Measurements from ENCODE around the gene MINDY2.

MINDY2 gene

GRCh38 chr15:58770857-58771620 lies at the start of gene MINDY2:
Gene MINDY2, plus strand, starts transcription at chr15:58771302. Its CDS starts 94 bp downstream, at chr15:58771396.
- DNase-seq (ENCODE audit: low read depth), result peak; percentile 95

DNA sequence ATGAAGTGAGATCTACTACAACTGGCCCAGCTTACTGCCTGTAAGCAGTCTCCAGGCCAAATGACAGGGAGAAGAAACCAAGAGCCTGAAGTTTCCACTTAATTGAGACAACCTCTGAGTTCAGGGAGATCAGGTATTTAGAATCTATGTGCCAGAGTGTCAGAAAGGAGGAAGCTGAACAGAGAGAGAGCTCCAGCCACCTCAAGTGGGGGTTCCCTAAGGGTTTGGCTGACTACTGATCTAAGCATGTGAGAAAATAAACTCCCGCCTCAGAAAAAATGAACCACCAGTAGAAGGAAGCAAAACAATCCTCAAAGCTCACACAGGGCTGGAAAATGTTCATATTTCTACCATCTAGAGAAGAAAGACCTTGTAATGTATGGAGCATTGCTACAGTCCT lies 46.6 kb upstream of the MINDY2 start:
- no peak for DNase-seq (ENCODE audit: low read depth)

- DNase-seq (ENCODE audit: low read depth), result no peak
These were observed 44.2 kb upstream of the MINDY2 start for GRCh38 chr15:58726867-58727266.

- DNase-seq (ENCODE audit: low read depth), result no peak
These were observed 39.2 kb upstream of the MINDY2 start for GRCh38 chr15:58731756-58732535.

- DNase-seq (ENCODE audit: low read depth), result no peak
These were observed 38.3 kb upstream of the MINDY2 start for GRCh38 chr15:58732625-58733363.

GRCh38 chr15:58734859-58735258 lies 36.2 kb upstream of the MINDY2 start:
- DNase-seq (ENCODE audit: low read depth), result no peak

- no peak for DNase-seq (ENCODE audit: low read depth)
These were observed 35.0 kb upstream of the MINDY2 start for GRCh38 chr15:58736018-58736643.

GRCh38 chr15:58737298-58737697 lies 33.8 kb upstream of the MINDY2 start:
- DNase-seq (ENCODE audit: low read depth), result no peak

GRCh38 chr15:58738046-58738707 lies 32.9 kb upstream of the MINDY2 start:
- DNase-seq (ENCODE audit: low read depth), result no peak

DNA sequence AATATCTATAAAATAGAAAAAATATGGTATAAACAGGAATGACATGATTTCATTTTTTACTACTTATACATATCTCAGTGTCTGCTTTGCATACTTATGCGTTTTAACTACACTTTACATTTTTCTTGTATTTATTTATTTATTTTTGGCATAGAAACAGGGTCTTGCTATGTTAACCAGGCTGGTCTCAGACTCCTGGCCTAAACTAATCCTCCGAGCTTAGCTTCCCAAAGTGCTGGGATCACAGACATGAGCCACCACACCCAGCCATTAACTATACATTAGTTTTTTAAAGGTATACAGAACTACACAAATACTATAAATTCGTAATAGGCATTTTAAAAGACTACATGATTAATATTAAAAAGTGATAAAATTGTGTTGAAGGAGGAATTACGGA lies 30.7 kb upstream of the MINDY2 start:
- DNase-seq (ENCODE audit: low read depth), result no peak

DNA sequence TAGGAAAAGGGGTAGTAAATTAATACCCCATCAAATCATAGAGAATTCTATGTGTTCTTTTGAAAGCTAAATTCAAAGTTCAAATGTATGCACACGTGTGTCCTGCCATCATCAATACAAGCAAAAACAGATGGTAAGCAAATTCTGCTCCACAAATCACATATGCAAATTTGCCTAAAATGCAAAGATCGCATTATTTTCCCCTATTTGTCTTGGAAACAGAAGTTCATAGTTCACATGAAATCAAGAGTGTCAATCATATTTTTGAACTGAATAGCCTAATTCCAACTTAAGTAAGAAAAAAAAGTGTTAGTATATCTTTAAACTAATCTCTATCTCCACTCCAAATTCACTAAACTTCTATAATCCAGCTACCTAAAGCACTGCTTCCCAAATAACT lies 30.1 kb upstream of the MINDY2 start:
- DNase-seq (ENCODE audit: low read depth), result no peak

- no peak for DNase-seq (ENCODE audit: low read depth)
These were observed 28.9 kb upstream of the MINDY2 start for GRCh38 chr15:58742022-58742813.

GRCh38 chr15:58742819-58743502 lies 28.1 kb upstream of the MINDY2 start:
- DNase-seq (ENCODE audit: low read depth), result no peak

- DNase-seq (ENCODE audit: low read depth), result no peak
These were observed 24.9 kb upstream of the MINDY2 start for GRCh38 chr15:58746174-58746573.

DNA sequence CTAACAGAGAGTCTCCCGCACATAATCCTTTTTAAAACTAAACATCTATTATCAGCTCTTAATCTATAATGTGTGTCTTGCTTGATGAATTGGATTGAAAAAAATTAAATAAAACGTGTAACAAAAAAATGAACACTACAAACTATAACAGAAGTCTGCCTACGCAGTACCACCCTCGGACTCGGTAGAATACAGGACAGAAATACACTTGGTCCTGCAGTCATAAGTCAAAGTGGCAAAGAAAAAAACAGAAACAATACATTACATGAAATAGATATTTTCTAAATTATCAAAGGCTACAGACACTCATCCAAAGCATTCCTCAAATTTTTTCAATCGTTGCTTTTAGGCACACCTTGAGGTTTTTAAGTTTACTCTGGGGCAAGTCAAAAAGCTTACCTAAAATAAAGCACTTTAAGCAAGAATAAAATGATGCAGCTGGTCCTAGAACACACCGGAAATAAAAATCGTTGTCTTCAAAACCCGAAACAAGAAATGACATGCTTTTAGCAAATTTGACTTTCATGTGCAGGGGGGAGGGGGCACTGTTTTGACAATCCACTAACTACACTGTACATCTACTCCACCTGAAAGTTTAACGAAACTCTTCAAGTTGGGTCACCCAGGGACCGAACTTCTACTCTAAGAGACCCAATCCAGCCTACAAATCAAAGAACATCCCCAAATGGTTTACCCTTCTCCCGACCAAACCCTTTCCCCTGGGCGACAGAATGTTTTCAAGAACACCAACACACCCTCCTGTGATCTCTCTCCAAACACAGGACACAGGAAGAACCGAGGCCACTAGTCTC lies 22.9 kb upstream of the MINDY2 start:
- no peak for DNase-seq (ENCODE audit: low read depth)

DNA sequence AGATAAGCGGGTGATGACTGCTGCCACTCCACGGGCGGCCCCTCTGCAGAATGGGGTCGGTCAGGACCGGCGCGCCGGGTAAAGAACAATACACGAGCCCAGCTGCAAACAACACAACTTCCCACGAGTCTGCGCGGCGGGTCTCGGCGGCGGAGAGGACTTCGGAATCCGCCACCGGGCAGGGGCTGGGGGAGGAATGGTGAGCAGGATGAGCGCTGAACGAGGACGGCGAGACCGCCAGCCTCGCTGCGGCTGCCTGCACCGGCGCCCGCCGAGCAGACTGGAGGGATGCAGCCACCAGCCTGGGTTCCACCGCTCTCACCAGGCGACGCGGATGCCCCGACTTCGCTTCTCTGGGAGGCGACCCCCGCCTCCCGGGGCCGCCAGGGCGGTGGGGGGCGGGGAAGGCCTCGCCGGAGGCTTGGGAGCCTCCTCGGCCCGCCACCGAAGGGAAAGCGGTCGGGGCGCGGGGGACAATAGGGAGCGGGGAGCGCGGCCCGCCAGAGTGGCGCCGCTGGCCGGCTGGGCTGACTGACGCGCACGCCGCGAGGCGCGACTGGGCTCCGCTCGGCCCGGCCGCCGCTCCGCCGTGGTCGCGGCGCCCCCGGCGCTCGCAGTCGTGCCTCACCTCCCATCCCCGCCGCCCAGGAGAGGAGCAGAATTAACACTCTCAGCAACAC lies 22.1 kb upstream of the MINDY2 start:
- no peak for DNase-seq (ENCODE audit: low read depth)

- DNase-seq (ENCODE audit: low read depth), result peak; percentile 99
These were observed 21.4 kb upstream of the MINDY2 start, which contains the start of gene ADAM10 for GRCh38 chr15:58749532-58750337. Gene ADAM10, minus strand, starts transcription at chr15:58749707. Its CDS starts 173 bp downstream, at chr15:58749534.

DNA sequence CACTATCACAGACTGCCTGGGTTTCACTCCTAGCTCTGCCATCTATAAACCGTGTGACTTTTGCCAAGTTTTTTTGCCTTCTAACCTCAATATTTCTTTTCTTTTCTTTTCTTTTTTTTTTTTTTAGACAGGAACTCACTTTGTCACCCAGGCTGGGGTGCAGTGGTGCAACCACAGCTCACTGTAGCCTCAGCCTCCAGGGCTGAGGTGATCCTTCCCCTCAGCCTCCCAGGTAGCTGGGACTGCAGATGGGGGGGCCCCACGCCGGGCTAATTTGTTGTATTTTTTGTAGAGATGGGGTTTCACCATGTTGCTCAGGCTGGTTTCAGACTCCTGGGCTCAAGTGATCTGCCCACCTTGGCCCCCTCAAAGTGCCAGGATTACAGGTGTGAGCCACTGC lies 18.4 kb upstream of the MINDY2 start:
- DNase-seq (ENCODE audit: low read depth), result no peak
